Suprapubic skin (tissue), 4 donors: ENCODE results near the gene HOXB4.

Source experiments
- EP300 ChIP-seq: sonication (generic); formaldehyde crosslinking; IDR thresholded peaks from one replicate; pipeline ENCODE4 v1.6.1; 2017; ENCODE audit warnings: antibody characterized with exemption
- POLR2A ChIP-seq, 2 donors: fragments of 450-650 bp; IDR thresholded peaks; one replicate each; pipeline ENCODE4 v1.6.1; 2017; ENCODE audit warnings: antibody characterized with exemption in 2 of 2, mild to moderate bottlenecking in 2 of 2, moderate library complexity in 2 of 2
- POLR2AphosphoS5 ChIP-seq, 3 donors: sonication (generic); formaldehyde crosslinking; IDR thresholded peaks; one replicate each; pipeline ENCODE4 v1.6.1; 2017; ENCODE audit warnings: antibody characterized with exemption in 3 of 3
- TF ChIP-seq, protein P1 (sequence below), 2 donors: fragments of 200-600 bp in 1 of 2; fragments of 450-650 bp in 1 of 2; sonication (generic) in 1 of 2; IDR thresholded peaks; one replicate each; pipeline ENCODE4 v1.5.1; 2016 to 2019; ENCODE audit warnings: antibody characterized with exemption in 2 of 2, mild to moderate bottlenecking in 1 of 2, moderate library complexity in 1 of 2

DNA sequence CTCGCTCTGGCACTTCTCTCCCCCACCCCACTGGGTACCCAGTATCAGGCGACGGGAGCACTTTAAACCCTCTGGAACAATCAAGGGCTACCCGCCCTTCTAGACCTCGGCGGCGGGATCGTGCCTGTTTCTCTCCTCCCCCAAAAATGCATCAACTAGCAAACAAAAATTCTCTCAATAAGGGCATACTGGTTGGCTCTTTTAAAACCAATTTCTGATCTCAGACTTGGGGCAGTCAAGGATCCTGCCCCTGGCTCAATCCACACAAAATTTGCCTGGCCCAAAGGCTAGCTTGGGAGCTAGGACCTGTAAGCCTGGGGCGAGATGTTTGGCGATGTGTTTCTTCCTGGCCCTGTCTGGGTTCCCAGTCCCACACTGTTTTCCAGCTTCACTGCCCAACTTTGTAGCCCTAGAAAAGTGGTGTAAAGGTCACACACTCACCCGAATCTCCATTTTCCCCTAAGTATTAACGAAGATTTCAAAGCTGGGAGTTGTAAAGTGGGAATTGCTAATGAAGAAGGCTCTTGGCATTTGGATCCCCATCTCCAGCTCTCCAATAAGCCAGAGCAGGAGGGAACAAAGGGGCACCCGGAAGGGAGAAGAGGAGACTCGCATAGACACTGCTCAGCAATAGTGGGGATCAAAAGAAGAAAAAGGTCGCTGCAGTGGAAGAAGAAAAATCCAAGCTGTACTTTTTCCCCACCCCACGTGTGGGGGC is 18.9 kb downstream of the HOXB4 start:
- TF ChIP-seq, protein P1, sequence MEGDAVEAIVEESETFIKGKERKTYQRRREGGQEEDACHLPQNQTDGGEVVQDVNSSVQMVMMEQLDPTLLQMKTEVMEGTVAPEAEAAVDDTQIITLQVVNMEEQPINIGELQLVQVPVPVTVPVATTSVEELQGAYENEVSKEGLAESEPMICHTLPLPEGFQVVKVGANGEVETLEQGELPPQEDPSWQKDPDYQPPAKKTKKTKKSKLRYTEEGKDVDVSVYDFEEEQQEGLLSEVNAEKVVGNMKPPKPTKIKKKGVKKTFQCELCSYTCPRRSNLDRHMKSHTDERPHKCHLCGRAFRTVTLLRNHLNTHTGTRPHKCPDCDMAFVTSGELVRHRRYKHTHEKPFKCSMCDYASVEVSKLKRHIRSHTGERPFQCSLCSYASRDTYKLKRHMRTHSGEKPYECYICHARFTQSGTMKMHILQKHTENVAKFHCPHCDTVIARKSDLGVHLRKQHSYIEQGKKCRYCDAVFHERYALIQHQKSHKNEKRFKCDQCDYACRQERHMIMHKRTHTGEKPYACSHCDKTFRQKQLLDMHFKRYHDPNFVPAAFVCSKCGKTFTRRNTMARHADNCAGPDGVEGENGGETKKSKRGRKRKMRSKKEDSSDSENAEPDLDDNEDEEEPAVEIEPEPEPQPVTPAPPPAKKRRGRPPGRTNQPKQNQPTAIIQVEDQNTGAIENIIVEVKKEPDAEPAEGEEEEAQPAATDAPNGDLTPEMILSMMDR (IDR thresholded peaks at IDR 0.05), result no peak
- TF ChIP-seq POLR2A (IDR thresholded peaks at IDR 0.05) (no peak), EP300 (no peak), POLR2AphosphoS5 (IDR thresholded peaks at IDR 0.05) (no peak)
